KMS-11 (cell line): Measurements from ENCODE around the gene RPL34.
"Not testable (repeated sequence)": the region's sequence is repeated elsewhere in the genome, so short reads cannot be mapped to it uniquely, and the experiment has no call there.

Experiments used
- H2AFZ ChIP-seq: fragments of 200-600 bp; sonication (generic); 2 replicates; pipeline ENCODE4 v1.6.1; 2016; ENCODE audit warnings: antibody characterized with exemption, mixed run types, low read depth
- H3K27ac ChIP-seq: fragments of 200-600 bp; sonication (generic); 2 replicates; pipeline ENCODE4 v1.6.1; 2016; ENCODE audit warnings: mild to moderate bottlenecking, mixed run types
- H3K27me3 ChIP-seq: fragments of 200-600 bp; sonication (generic); 2 replicates; pipeline ENCODE4 v1.6.1; 2017; ENCODE audit warnings: mild to moderate bottlenecking, low read depth, mixed run types, moderate library complexity; ENCODE audit not compliant: insufficient read depth
- H3K36me3 ChIP-seq: fragments of 200-600 bp; sonication (generic); 2 replicates; pipeline ENCODE4 v1.6.1; 2017; ENCODE audit warnings: mild to moderate bottlenecking, mixed run types; ENCODE audit not compliant: insufficient read depth
- H3K4me1 ChIP-seq: fragments of 200-600 bp; sonication (generic); 2 replicates; pipeline ENCODE4 v1.6.1; 2016; ENCODE audit warnings: mild to moderate bottlenecking, low read depth, mixed run types; ENCODE audit not compliant: poor library complexity, severe bottlenecking
- H3K4me2 ChIP-seq: fragments of 200-600 bp; sonication (generic); 2 replicates; pipeline ENCODE4 v1.7.0; 2016; ENCODE audit warnings: mild to moderate bottlenecking, mixed run types
- H3K4me3 ChIP-seq: fragments of 200-600 bp; sonication (generic); IDR thresholded peaks from 2 replicates; pipeline ENCODE4 v1.6.1; 2017; ENCODE audit warnings: low read depth, low read length, mixed read lengths; ENCODE audit not compliant: insufficient read depth
- H3K79me2 ChIP-seq: fragments of 200-600 bp; sonication (generic); 2 replicates; pipeline ENCODE4 v1.6.1; 2016; ENCODE audit warnings: low read depth, mixed run types; ENCODE audit not compliant: insufficient read depth
- H3K9ac ChIP-seq: fragments of 200-600 bp; sonication (generic); 2 replicates; pipeline ENCODE4 v1.6.1; 2016; ENCODE audit warnings: mild to moderate bottlenecking, mixed run types
- H4K20me1 ChIP-seq: fragments of 200-600 bp; sonication (generic); 2 replicates; pipeline ENCODE4 v1.6.1; 2016; ENCODE audit warnings: mild to moderate bottlenecking, mixed run types; ENCODE audit not compliant: insufficient read depth
- CTCF ChIP-seq: fragments of 200-600 bp; sonication (generic); conservative IDR thresholded peaks from 2 replicates; pipeline ENCODE4 v1.6.1; 2017; ENCODE audit warnings: low read depth, mild to moderate bottlenecking, antibody characterized with exemption, low read length, moderate library complexity, mixed read lengths

Gene RPL34

GRCh38 chr4:108586778-108587177 is 33.6 kb upstream of the RPL34 start:
- no peaks in the 10 kb centered on the region for H4K20me1 ChIP-seq

GRCh38 chr4:108588878-108589277 is 31.5 kb upstream of the RPL34 start:
- no peak for TF ChIP-seq CTCF
- Histone ChIP-seq H3K79me2 (no peaks in the 10 kb centered on the region), H3K4me3 (no peak overlapping the region), H3K9ac (no peak overlapping the region), H3K4me1 (no peaks in the 10 kb centered on the region), H3K36me3 (no peaks in the 10 kb centered on the region), H3K27me3 (no peaks in the 10 kb centered on the region), H2AFZ (no peak overlapping the region), H3K4me2 (no peak overlapping the region), H3K27ac (no peak overlapping the region), H4K20me1 (no peaks in the 10 kb centered on the region)

More at GRCh38 chr4:108586778-108587177, 33.6 kb upstream of the RPL34 start:
- Histone ChIP-seq H3K4me3 (no peak overlapping the region), H3K4me2 (no peak overlapping the region), H2AFZ (no peak overlapping the region), H3K4me1 (no peaks in the 10 kb centered on the region), H3K27ac (no peak overlapping the region), H3K27me3 (no peaks in the 10 kb centered on the region), H3K36me3 (no peaks in the 10 kb centered on the region), H3K79me2 (no peaks in the 10 kb centered on the region), H3K9ac (no peak overlapping the region)
- TF ChIP-seq CTCF, result no peak

GRCh38 chr4:108589961-108590360 is 30.4 kb upstream of the RPL34 start:
- H3K4me2 ChIP-seq, result no peak overlapping the region
- no peak overlapping the region for H3K27ac ChIP-seq
- H2AFZ ChIP-seq, result no peak overlapping the region
- no peaks in the 10 kb centered on the region for H3K36me3 ChIP-seq
- no peak overlapping the region for H3K9ac ChIP-seq
- no peak for TF ChIP-seq CTCF
- H3K4me1 ChIP-seq, result no peaks in the 10 kb centered on the region
- no peak overlapping the region for H3K4me3 ChIP-seq
- H3K79me2 ChIP-seq, result no peaks in the 10 kb centered on the region
- H3K27me3 ChIP-seq, result no peaks in the 10 kb centered on the region
- no peaks in the 10 kb centered on the region for H4K20me1 ChIP-seq

GRCh38 chr4:108590776-108591175 is 29.6 kb upstream of the RPL34 start:
- no peak for TF ChIP-seq CTCF

GRCh38 chr4:108592674-108592986 is 27.7 kb upstream of the RPL34 start:
- no peak overlapping the region for H3K27ac ChIP-seq
- no peak overlapping the region for H3K9ac ChIP-seq
- no peaks in the 10 kb centered on the region for H3K79me2 ChIP-seq
- H4K20me1 ChIP-seq, result no peaks in the 10 kb centered on the region
- H3K4me1 ChIP-seq, result no peaks in the 10 kb centered on the region
- no peak overlapping the region for H3K4me3 ChIP-seq
- H2AFZ ChIP-seq, result no peak overlapping the region
- no peaks in the 10 kb centered on the region for H3K36me3 ChIP-seq
- no peak for TF ChIP-seq CTCF
- no peak overlapping the region for H3K4me2 ChIP-seq
- H3K27me3 ChIP-seq, result no peaks in the 10 kb centered on the region

More at GRCh38 chr4:108590776-108591175, 29.6 kb upstream of the RPL34 start:
- H3K4me1 ChIP-seq, result no peaks in the 10 kb centered on the region
- no peak overlapping the region for H3K4me2 ChIP-seq
- H4K20me1 ChIP-seq, result no peaks in the 10 kb centered on the region
- H3K27me3 ChIP-seq, result no peaks in the 10 kb centered on the region
- no peak overlapping the region for H3K27ac ChIP-seq
- no peaks in the 10 kb centered on the region for H3K36me3 ChIP-seq
- H2AFZ ChIP-seq, result no peak overlapping the region
- H3K9ac ChIP-seq, result no peak overlapping the region
- H3K79me2 ChIP-seq, result no peaks in the 10 kb centered on the region
- H3K4me3 ChIP-seq, result no peak overlapping the region

- not testable (repeated sequence) for H3K4me1 ChIP-seq, H2AFZ ChIP-seq, H3K4me3 ChIP-seq, H3K9ac ChIP-seq, H4K20me1 ChIP-seq, H3K27ac ChIP-seq, H3K36me3 ChIP-seq, H3K79me2 ChIP-seq, H3K27me3 ChIP-seq, H3K4me2 ChIP-seq
These were observed 26.1 kb upstream of the RPL34 start for GRCh38 chr4:108594296-108594695.
